Skeletal muscle satellite cell (primary cell): ENCODE data around the gene IFNA8.

Experiments
- H3K27me3 ChIP-seq: 2 replicates; pipeline ENCODE4 v1.7.0; 2013; ENCODE audit warnings: low read length; ENCODE audit not compliant: control insufficient read depth, insufficient read depth
- H3K36me3 ChIP-seq: 2 replicates; pipeline ENCODE4 v1.7.0; 2013; ENCODE audit warnings: mild to moderate bottlenecking, control low read depth, low read length; ENCODE audit not compliant: insufficient read depth
- H3K4me1 ChIP-seq: 2 replicates; pipeline ENCODE4 v1.7.0; 2013; ENCODE audit warnings: low read length; ENCODE audit not compliant: control insufficient read depth, insufficient read depth
- H3K4me2 ChIP-seq: 2 replicates; pipeline ENCODE4 v1.7.0; 2013; ENCODE audit warnings: mild to moderate bottlenecking, low read length
- H3K4me3 ChIP-seq: 2 replicates; pipeline ENCODE4 v1.7.0; 2013; ENCODE audit warnings: low read length
- H3K9ac ChIP-seq: 2 replicates; pipeline ENCODE4 v1.7.0; 2013; ENCODE audit warnings: mild to moderate bottlenecking, low read depth, low read length, moderate library complexity
- H3K9me3 ChIP-seq: replicated peaks from 2 replicates; pipeline ENCODE4 v1.7.0; 2013; ENCODE audit warnings: mild to moderate bottlenecking, control low read depth, low read length

IFNA8 gene

DNA sequence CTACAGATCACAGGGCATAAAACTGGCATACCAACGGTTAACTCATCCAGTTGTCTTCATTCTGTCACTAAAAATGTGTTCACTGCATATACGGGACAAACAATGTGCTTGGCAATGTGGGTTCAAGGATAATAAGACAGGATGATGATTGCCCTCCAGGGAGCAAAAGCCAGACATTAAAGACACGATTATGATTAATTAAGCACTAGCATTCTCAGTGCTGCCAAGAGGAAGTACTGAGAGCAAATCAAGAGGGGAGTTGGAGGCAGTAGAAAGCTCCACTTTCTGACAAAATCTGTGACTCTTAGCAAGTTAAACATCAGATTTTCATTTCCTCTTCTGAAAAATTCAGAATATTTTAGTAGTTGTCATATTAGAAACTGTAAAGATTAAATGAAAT is 9.0 kb upstream of the IFNA8 start:
- Histone ChIP-seq H3K9ac (no peak overlapping the region), H3K9me3 (no peaks in the 10 kb centered on the region), H3K27me3 (peaks cover 65% of the 10 kb centered on the region), H3K4me2 (no peak overlapping the region), H3K36me3 (no peaks in the 10 kb centered on the region), H3K4me1 (peaks cover 3% of the 10 kb centered on the region), H3K4me3 (no peak overlapping the region)

DNA sequence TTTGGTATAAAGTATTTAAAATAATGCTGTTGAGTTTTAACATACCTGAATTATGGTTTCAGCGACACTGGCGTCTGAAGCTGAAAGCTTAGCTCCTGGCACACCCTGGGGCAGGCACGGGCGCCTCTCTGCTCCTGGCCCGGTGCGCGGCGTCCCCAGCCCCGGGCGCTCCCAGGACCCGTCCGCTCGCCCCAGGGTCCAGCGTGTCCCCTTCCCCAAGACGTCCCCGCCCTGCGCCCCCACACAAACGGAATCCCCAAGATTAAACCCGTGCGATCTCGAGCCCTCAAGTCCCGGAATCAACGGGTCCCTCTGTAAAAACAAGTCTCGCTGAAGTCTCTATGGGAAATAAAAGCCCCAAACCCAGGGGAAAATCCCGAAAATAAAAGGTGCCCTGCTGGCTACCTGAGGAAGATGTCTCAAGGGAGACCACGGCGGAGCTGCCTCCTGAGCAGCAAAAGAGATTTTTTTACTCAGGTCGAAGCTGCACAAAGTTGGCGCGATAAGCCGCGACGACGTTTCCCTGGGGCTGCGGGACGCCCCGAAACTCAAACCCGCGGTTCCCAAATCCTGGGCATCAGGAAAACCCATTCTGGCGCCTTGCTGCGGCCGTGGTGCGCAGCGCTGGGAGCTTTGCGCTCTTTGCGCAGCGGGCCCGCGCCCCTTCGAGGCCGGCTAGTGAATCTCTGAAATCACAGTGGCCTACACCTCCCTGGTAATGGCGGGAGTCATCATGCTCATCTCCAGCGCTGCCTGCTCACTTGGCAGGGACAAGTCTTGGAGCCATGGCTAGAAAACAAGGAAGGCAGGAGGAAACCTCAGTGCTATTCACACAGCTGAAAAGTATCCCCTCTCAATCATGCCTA is 6.3 kb upstream of the IFNA8 start:
- H3K27me3 ChIP-seq, result peaks cover 39% of the 10 kb centered on the region
- H3K4me2 ChIP-seq, result peak overlapping the region; percentile 76
- H3K4me1 ChIP-seq, result no peaks in the 10 kb centered on the region
- H3K9me3 ChIP-seq, result no peaks in the 10 kb centered on the region
- no peaks in the 10 kb centered on the region for H3K36me3 ChIP-seq
- peak overlapping the region; percentile 57 for H3K4me3 ChIP-seq
- no peak overlapping the region for H3K9ac ChIP-seq

DNA sequence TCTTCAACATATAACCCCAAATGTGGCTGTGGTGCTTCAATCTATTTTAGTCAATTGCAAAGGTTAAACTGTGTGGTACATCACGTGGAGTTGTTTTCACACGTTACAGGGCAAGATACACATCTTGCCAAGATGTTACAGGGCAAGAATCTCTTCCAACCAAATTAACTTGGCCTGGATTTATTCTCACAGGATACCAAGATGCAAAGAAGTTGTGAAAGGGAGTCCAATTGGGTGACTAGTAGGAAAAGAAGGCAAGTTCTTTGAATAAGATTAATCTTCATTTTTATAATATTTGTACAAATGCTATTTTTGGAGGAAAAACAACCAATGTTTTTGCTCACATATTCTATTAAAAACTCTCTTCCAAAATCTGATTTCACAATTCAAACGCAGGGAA is 4.8 kb upstream of the IFNA8 start:
- no peak overlapping the region for H3K4me3 ChIP-seq
- H3K27me3 ChIP-seq, result peaks cover 33% of the 10 kb centered on the region
- no peaks in the 10 kb centered on the region for H3K9me3 ChIP-seq
- no peaks in the 10 kb centered on the region for H3K4me1 ChIP-seq
- H3K9ac ChIP-seq, result no peak overlapping the region
- no peak overlapping the region for H3K4me2 ChIP-seq
- no peaks in the 10 kb centered on the region for H3K36me3 ChIP-seq

DNA sequence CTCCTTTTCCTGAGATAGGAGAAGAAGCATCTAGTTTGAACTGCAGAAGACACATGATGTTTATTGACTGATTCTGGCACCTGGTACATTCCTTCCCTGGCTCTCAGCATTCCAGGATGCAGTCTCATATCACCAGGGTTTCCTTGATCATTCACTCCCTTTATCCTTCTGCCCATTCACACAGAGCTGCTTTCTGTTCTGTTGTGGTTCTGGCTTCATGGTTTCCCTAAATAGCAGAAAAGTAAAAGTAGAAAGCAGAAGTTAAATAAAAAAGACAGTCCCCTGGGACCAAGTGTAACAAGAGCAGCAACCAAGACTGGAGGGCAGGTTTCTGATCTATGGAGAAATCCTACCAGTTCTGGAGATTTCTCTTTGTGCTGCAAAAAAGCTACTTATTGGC is 3.2 kb downstream of the IFNA8 start:
- H3K36me3 ChIP-seq, result no peaks in the 10 kb centered on the region
- no peaks in the 10 kb centered on the region for H3K9me3 ChIP-seq
- H3K4me3 ChIP-seq, result no peak overlapping the region
- H3K9ac ChIP-seq, result no peak overlapping the region
- peaks cover 10% of the 10 kb centered on the region for H3K4me1 ChIP-seq
- no peak overlapping the region for H3K4me2 ChIP-seq
- peaks cover 11% of the 10 kb centered on the region for H3K27me3 ChIP-seq

DNA sequence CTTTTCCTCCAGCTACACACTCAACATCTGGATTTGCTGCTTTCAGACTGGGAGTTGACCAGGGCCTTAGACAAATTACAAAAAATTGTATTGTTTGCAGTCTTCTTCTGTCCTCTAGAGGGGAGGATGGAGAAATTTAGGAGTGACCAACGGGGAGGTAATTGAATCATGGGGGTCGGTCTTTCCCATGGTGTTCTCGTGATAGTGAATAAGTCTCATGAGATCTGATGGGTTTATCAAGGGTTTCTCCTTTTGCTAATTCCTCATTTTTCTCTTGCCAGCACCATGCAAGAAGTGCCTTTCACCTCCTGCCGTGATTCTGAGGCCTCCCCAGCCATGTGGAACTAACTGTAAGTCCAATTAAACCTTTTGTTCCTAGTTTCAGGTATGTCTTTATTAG is 4.2 kb downstream of the IFNA8 start:
- peaks cover 6% of the 10 kb centered on the region for H3K27me3 ChIP-seq
- H3K9ac ChIP-seq, result no peak overlapping the region
- H3K9me3 ChIP-seq, result no peaks in the 10 kb centered on the region
- no peak overlapping the region for H3K4me2 ChIP-seq
- H3K4me1 ChIP-seq, result peaks cover 10% of the 10 kb centered on the region
- H3K4me3 ChIP-seq, result no peak overlapping the region
- H3K36me3 ChIP-seq, result no peaks in the 10 kb centered on the region

DNA sequence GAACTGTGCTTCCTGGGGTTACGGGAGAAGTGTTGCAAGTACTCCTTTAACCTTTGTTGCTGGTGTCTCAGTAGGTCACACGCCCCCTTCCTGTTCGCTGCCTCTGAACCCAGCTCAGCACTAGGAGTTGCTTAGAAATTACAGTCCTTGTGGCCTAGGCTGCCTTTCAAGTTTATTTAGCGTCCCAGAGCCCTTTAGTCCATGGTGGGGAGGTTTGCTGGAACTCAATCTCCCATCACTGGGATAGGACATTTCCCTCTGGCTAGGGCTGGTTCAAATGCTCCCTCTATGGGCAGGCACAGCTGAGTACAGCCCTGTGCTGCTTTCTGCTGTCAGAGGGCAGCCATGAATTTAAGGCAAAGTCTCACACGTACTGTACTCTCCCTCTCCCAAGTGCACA is 4.7 kb downstream of the IFNA8 start:
- H3K4me1 ChIP-seq, result peaks cover 10% of the 10 kb centered on the region
- H3K9me3 ChIP-seq, result no peaks in the 10 kb centered on the region
- no peaks in the 10 kb centered on the region for H3K36me3 ChIP-seq
- peaks cover 6% of the 10 kb centered on the region for H3K27me3 ChIP-seq
- no peak overlapping the region for H3K4me2 ChIP-seq
- no peak overlapping the region for H3K4me3 ChIP-seq
- H3K9ac ChIP-seq, result no peak overlapping the region

DNA sequence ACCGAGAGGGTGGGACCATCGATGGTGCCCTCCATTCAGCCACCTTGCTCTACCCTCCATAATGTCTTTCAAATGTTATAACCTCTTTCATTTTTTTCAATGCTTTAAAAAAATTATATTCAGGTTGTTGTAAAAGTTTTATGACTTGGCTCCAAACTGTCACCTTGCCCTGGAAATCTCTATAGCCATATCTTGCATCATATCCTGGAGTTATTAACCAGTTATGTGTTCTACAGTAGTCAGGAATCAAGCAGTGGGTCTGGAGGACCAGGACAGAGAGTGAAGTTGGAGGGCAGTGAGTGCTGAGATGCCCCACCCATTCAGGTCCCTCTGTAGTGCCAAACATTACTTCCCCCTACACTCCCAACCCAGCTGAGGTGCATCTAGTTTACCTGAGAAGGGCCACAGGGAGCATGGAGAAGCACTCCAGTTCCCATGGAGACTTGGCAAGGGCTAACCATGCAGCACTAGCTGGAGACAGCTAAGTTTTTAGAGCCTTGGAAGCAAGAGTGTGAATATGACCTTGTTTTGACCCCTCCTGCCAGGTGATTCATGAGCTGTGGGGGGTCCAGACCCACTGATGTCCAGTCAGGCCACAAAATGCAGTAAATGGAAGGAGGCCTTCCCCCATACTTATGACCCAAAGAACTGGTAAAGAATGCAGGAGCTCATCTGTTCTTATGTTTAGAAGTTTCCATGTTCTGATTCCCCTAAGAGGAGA is 5.5 kb downstream of the IFNA8 start:
- H3K9me3 ChIP-seq, result no peaks in the 10 kb centered on the region
- no peak overlapping the region for H3K9ac ChIP-seq
- H3K4me3 ChIP-seq, result no peak overlapping the region
- no peak overlapping the region for H3K4me2 ChIP-seq
- H3K36me3 ChIP-seq, result no peaks in the 10 kb centered on the region
- peaks cover under 1% of the 10 kb centered on the region for H3K27me3 ChIP-seq
- peaks cover 16% of the 10 kb centered on the region for H3K4me1 ChIP-seq

DNA sequence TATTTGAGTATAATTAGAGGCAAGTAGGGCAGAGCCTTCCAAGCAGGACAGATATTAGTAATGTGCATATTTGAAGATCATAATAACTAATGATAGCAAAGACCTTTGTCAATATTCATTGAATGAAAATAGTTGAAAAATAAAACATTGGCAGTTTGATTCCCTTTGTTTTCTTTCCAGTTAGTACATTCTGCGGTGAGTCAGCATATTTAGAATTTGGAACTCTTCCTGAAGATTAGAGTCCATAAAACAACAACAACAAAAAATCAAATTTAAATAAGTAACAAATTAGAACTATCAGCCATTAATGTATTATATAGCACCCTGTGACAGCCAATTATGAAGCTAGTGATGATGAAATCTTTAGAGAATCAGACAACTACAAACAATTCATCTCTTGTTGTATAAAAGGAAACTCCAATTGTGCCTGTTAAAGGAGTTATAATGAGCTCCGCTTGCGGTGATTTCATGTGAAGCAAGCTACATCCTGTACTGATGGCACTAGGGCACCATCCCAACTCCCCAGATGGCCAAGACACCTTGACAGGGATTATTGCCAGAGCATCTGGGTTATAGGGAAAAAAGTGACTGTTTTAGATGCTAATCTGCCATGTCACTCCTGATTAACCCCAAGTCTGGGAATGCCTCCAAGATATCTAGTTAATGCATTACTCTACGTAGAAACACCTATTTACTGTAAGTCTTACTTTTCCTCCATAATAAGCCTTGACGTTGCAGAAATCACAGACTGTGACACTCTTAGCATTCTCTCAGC is 6.8 kb downstream of the IFNA8 start:
- H3K4me1 ChIP-seq, result peaks cover 25% of the 10 kb centered on the region
- H3K9ac ChIP-seq, result no peak overlapping the region
- no peak overlapping the region for H3K4me2 ChIP-seq
- no peaks in the 10 kb centered on the region for H3K27me3 ChIP-seq
- H3K36me3 ChIP-seq, result no peaks in the 10 kb centered on the region
- H3K9me3 ChIP-seq, result no peaks in the 10 kb centered on the region
- no peak overlapping the region for H3K4me3 ChIP-seq

DNA sequence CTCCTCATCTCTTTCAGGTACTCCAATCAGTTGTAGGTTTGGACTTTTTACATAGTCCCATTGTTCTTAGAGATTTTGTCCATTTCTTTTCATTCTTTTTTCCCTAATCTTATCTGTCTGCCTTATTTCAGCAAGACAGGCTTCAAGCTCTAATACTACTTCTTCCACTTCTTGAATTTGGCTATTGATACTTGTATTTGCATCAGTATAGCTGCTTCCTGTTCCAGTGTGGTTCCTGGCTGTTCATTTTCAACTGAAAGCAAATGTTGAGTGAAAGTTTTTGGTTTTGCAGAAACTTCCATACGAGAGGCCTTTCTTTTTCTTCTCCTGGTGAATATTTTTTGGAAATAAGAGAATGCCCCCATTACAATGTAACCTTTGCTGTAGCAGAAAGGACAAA is 19.3 kb downstream of the IFNA8 start:
- no peak overlapping the region for H3K4me3 ChIP-seq
- H3K36me3 ChIP-seq, result no peaks in the 10 kb centered on the region

DNA sequence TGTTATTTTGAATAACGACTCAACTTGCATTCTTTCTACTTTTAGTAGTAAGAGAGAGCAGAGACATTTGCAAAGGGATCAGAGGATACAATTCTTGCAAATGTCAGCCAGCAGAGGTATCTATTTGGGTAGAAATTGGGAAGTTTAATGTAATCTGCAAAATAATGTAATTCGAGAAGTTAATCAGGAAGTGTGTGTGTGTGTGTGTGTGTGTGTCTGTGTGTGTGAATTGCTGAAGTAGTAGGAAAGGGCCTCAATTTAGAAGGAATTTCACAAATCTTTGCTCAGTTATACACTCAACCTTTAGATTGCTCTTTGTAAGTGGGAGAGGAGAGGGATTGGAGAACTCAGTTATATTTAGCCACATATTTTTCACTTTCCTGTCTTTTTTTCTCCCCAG is 20.3 kb downstream of the IFNA8 start:
- Histone ChIP-seq H3K4me3 (no peak overlapping the region), H3K36me3 (no peaks in the 10 kb centered on the region), H3K4me1 (no peaks in the 10 kb centered on the region), H3K9ac (no peak overlapping the region), H3K27me3 (peaks cover 28% of the 10 kb centered on the region), H3K9me3 (no peaks in the 10 kb centered on the region), H3K4me2 (no peak overlapping the region)

More for the DNA sequence above, 19.3 kb downstream of the IFNA8 start:
- Histone ChIP-seq H3K4me2 (no peak overlapping the region), H3K9ac (no peak overlapping the region), H3K27me3 (peaks cover 28% of the 10 kb centered on the region), H3K9me3 (no peaks in the 10 kb centered on the region), H3K4me1 (no peaks in the 10 kb centered on the region)

DNA sequence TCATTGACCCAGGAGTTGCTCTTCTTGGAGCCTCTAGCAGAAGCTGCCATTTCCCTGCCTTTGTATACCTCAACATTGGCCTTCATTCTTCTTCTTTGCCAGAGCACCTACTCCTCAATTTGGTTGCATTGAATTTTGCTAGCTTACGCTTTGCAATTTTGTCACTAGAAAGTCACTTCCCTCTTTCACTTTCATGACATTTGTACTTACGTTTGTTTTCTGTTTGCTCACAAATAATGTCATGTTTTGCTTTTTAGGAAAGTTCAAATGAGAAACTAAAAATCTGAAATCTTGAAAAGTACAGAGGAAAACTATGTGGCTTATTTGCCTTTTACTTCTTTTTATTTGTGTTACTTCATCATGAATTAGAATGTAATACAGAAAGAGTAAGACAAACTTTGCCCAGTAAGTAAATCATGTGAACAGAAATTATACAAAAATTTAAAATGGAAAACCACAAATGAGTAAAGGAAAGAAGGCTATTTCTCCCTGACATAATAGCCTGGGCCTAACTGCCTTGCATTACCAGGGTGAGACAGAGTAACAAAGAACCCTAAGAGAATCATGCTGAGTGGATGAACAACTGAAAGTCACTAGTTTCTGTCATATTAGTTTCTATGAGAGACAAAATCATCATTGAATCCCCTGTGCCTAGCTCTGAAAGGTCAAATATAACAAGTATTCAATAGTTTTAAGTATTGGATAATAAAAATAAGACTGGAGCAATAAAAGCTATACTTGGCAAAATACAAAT is 23.9 kb downstream of the IFNA8 start:
- Histone ChIP-seq H3K4me3 (no peak overlapping the region), H3K9me3 (no peaks in the 10 kb centered on the region), H3K27me3 (peaks cover 19% of the 10 kb centered on the region), H3K36me3 (no peaks in the 10 kb centered on the region), H3K4me1 (no peaks in the 10 kb centered on the region), H3K4me2 (no peak overlapping the region), H3K9ac (no peak overlapping the region)
